ENCODE data around the gene PMEPA1. TPM values are rescaled to one million over a fixed set of nuclear protein-coding genes. Genes with fewer than 3 reads are reported as not detected.

The PMEPA1 gene
- total RNA-seq, 1 experiment from 2014 or later, result 89.8 TPM

DNA sequence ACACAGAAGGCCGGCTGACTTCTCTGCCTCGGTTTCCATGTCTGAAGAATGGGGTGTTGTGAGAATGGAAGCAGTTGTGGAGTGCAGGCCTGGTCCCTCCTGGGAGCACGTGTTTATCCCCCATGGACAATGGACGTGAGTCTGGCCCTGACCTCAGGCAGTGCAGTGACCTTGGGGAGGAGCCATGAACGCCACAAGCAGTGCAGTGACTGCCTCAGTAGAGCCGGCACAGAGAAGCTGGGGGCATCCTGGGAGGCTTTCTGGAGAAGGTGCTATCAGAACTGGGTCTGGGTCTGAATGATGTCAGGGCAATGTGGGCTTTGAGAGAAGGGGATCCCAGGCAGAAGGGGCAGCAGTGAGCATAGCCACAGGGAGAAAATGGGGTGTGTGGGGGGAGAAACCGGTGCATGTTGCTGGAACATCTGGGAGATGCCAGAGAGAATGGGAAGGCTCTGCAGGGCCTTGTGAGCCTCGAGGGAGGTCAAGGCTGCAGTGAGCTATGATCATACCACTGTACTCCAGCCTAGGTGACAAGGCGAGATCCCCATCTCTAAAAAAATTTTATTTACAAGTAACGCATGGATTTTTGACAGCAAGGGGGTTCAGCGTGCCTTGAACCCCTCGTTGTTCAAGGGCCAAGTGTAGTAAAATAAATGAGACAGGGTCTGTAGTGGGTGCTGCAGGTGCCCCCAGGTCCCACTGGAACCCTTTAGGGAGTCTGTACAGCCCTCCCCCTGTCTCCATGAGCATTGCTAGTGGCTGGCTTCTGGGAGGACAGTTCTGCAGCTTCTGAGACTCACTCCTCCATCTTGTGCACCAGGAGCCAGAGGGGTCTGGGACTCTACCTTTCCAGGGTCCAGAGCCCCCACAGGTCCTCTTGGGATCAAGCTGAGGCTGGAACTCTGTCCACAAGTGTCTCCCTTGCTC lies 62.5 kb downstream of the PMEPA1 start:
- H3K27me3 ChIP-seq (ENCODE audit: control insufficient read depth, insufficient read depth, low read length), result no peaks in the 10 kb centered on the region
- no peak overlapping the region for H3K4me3 ChIP-seq (ENCODE audit: low read depth in 2 of 2, low read length in 2 of 2)
- DNase-seq (ENCODE audit: low read depth, low spot score) (no peak), ATAC-seq (peak; percentile 39; the same call in 1 of the 2 replicates)
- H3K36me3 ChIP-seq (ENCODE audit: control insufficient read depth, insufficient read depth, low read length), result peaks cover 5% of the 10 kb centered on the region
- no peak for TF ChIP-seq SIN3A (IDR thresholded peaks at IDR 0.05; ENCODE audit: borderline replicate concordance, insufficient read depth, low read depth, low read length)
- TF ChIP-seq, protein P1, sequence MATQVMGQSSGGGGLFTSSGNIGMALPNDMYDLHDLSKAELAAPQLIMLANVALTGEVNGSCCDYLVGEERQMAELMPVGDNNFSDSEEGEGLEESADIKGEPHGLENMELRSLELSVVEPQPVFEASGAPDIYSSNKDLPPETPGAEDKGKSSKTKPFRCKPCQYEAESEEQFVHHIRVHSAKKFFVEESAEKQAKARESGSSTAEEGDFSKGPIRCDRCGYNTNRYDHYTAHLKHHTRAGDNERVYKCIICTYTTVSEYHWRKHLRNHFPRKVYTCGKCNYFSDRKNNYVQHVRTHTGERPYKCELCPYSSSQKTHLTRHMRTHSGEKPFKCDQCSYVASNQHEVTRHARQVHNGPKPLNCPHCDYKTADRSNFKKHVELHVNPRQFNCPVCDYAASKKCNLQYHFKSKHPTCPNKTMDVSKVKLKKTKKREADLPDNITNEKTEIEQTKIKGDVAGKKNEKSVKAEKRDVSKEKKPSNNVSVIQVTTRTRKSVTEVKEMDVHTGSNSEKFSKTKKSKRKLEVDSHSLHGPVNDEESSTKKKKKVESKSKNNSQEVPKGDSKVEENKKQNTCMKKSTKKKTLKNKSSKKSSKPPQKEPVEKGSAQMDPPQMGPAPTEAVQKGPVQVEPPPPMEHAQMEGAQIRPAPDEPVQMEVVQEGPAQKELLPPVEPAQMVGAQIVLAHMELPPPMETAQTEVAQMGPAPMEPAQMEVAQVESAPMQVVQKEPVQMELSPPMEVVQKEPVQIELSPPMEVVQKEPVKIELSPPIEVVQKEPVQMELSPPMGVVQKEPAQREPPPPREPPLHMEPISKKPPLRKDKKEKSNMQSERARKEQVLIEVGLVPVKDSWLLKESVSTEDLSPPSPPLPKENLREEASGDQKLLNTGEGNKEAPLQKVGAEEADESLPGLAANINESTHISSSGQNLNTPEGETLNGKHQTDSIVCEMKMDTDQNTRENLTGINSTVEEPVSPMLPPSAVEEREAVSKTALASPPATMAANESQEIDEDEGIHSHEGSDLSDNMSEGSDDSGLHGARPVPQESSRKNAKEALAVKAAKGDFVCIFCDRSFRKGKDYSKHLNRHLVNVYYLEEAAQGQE (IDR thresholded peaks at IDR 0.05; ENCODE audit: insufficient read depth in 1 of 2, low read depth in 2 of 2, low read length in 1 of 2), result no peak
- no peak for TF ChIP-seq POLR2AphosphoS5 (IDR thresholded peaks at IDR 0.05; ENCODE audit: low read depth, low read length)
- no peak for TF ChIP-seq TCF7L2 (IDR thresholded peaks at IDR 0.05; ENCODE audit: low read depth, low read length)
- TF ChIP-seq, protein P2, sequence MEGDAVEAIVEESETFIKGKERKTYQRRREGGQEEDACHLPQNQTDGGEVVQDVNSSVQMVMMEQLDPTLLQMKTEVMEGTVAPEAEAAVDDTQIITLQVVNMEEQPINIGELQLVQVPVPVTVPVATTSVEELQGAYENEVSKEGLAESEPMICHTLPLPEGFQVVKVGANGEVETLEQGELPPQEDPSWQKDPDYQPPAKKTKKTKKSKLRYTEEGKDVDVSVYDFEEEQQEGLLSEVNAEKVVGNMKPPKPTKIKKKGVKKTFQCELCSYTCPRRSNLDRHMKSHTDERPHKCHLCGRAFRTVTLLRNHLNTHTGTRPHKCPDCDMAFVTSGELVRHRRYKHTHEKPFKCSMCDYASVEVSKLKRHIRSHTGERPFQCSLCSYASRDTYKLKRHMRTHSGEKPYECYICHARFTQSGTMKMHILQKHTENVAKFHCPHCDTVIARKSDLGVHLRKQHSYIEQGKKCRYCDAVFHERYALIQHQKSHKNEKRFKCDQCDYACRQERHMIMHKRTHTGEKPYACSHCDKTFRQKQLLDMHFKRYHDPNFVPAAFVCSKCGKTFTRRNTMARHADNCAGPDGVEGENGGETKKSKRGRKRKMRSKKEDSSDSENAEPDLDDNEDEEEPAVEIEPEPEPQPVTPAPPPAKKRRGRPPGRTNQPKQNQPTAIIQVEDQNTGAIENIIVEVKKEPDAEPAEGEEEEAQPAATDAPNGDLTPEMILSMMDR (IDR thresholded peaks at IDR 0.05), result no peak
- ChIA-PET POLR2A (no interaction called here), CTCF (no interaction called here)
- no peaks in the 10 kb centered on the region for H3K9me3 ChIP-seq (ENCODE audit: control insufficient read depth, insufficient read depth, low read depth, low read length)
- H3K4me1 ChIP-seq (ENCODE audit: control insufficient read depth, insufficient read depth, low read length), result no peaks in the 10 kb centered on the region
- in situ Hi-C loops (cut with HindIII; ENCODE audit: low pct_unique_long_range_greater_than_20kb, low sequenced_read_pairs), result loop anchor here (25.0 kb wide), 1 partner anchor 540 kb away; no protein-coding TSS in a partner anchor
- no TSS peak for BruUV-seq (replicated peaks)
- H3K27ac ChIP-seq (ENCODE audit: low read length), result no peak overlapping the region
- intact Hi-C loops (cut with micrococcal nuclease; ENCODE audit: unreplicated experiment), result no loop called here

DNA sequence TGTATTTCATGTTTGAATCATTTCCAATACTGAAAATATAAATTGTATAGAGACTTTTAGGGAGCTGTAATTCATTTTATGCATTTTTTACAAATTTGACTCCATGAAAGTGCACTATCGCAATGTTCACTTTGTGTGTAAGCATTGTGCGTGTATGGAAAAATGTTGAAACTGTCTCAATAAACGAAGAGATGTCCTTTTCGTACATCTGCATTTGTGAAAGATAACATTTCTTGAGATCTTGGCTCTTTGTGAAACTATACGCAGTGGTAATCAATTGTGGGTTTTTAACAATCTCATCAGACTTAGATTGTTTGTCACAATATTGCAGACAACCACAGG lies 70.9 kb downstream of the PMEPA1 start:
- H3K4me3 ChIP-seq (ENCODE audit: low read depth in 2 of 2, low read length in 2 of 2), result no peak overlapping the region

More for the DNA sequence above, 70.9 kb downstream of the PMEPA1 start:
- Histone ChIP-seq H3K27me3 (ENCODE audit: control insufficient read depth, insufficient read depth, low read length) (no peaks in the 10 kb centered on the region), H3K27ac (ENCODE audit: low read length) (no peak overlapping the region), H3K9me3 (ENCODE audit: control insufficient read depth, insufficient read depth, low read depth, low read length) (no peaks in the 10 kb centered on the region; the same call in 1 of the 2 replicates), H3K4me1 (ENCODE audit: control insufficient read depth, insufficient read depth, low read length) (no peaks in the 10 kb centered on the region), H3K36me3 (ENCODE audit: control insufficient read depth, insufficient read depth, low read length) (no peaks in the 10 kb centered on the region)
- no TSS peak for BruUV-seq (replicated peaks)
- POLR2A ChIA-PET, result no interaction called here
- no peak for DNase-seq (ENCODE audit: low read depth, low spot score)
- CTCF ChIA-PET, result no interaction called here
- in situ Hi-C loops (cut with HindIII; ENCODE audit: low pct_unique_long_range_greater_than_20kb, low sequenced_read_pairs) (loop anchor here (25.0 kb wide), 1 partner anchor 548 kb away; no protein-coding TSS in a partner anchor), intact Hi-C loops (cut with micrococcal nuclease; ENCODE audit: unreplicated experiment) (no loop called here)
- TF ChIP-seq TCF7L2 (IDR thresholded peaks at IDR 0.05; ENCODE audit: low read depth, low read length), result no peak
- TF ChIP-seq POLR2AphosphoS5 (IDR thresholded peaks at IDR 0.05; ENCODE audit: low read depth, low read length), result no peak
- TF ChIP-seq, protein P2 (IDR thresholded peaks at IDR 0.05), result no peak
- TF ChIP-seq SIN3A (IDR thresholded peaks at IDR 0.05; ENCODE audit: borderline replicate concordance, insufficient read depth, low read depth, low read length), result no peak
- TF ChIP-seq, protein P1 (IDR thresholded peaks at IDR 0.05; ENCODE audit: insufficient read depth in 1 of 2, low read depth in 2 of 2, low read length in 1 of 2), result no peak
- no peak for ATAC-seq
